A549 (cell line): ENCODE results near the gene ARHGEF37. TPM values are rescaled to one million over a fixed set of nuclear protein-coding genes. Genes with fewer than 3 reads are reported as not detected.

Source experiments
- ATAC-seq, 2 experiments: fragments of 200-7000 bp in 1 of 2; fragments of >200 bp in 1 of 2; cut with Nextera tagmentation in 1 of 2; cut with Tn5 transposase in 1 of 2; 3 replicates each; pipeline versions ENCODE4 v1.8.0 to v1.9.1; 2018 to 2020; ENCODE audit warnings: mild to moderate bottlenecking in 1 of 2, moderate library complexity in 1 of 2
- CTCF ChIA-PET: fragments of 300-600 bp; sonication (Branson Sonifier 250); formaldehyde crosslinking; extraction: SDS; loops from one replicate; lab custom pipeline; 2021; ENCODE audit warnings: antibody characterized with exemption, inconsistent platforms; lab: Yijun Ruan, JAX
- POLR2A ChIA-PET: fragments of 350-600 bp; formaldehyde crosslinking; extraction: SDS; loops from one replicate; lab custom pipeline; 2021; ENCODE audit warnings: antibody characterized with exemption, inconsistent platforms; lab: Yijun Ruan, JAX
- DNase-seq, 2 experiments: peaks; one replicate each; pipeline versions ENCODE4 v3.0.0 to v3.0.0-alpha.2; 2011 to 2016; ENCODE audit warnings: low read depth in 1 of 2, low spot score in 1 of 2
- FAIRE-seq: peaks from 2 replicates; lab custom pipeline; 2011; peaks lifted over from hg19 to GRCh38; lab: Jason Lieb, UNC
- H3K27ac ChIP-seq, 2 experiments: fragments of >200 bp; sonication (Bioruptor Twin); formaldehyde crosslinking; 3 replicates each; pipeline ENCODE4 v1.5.1; 2016 to 2017
- H3K4me1 ChIP-seq: fragments of >200 bp; sonication (Bioruptor Twin); formaldehyde crosslinking; 3 replicates; pipeline ENCODE4 v1.6.1; 2016
- H3K4me2 ChIP-seq: fragments of >200 bp; sonication (Bioruptor Twin); formaldehyde crosslinking; 3 replicates; pipeline ENCODE4 v1.6.1; 2016
- H3K4me3 ChIP-seq: fragments of >200 bp; sonication (Bioruptor Twin); formaldehyde crosslinking; 3 replicates; pipeline ENCODE4 v1.5.1; 2016
- H3K9me3 ChIP-seq: fragments of >200 bp; sonication (Bioruptor Twin); formaldehyde crosslinking; 3 replicates; pipeline ENCODE4 v1.6.1; 2016
- ATOH8 ChIP-seq: fragments of 250-450 bp; sonication (Bioruptor Pico); IDR thresholded peaks from 2 replicates; pipeline ENCODE4 v1.5.0; 2020; ENCODE audit warnings: low read depth, mild to moderate bottlenecking, moderate library complexity
- CBX2 ChIP-seq: fragments of 200-600 bp; sonication (generic); IDR thresholded peaks from 2 replicates; pipeline ENCODE4 v1.6.1; 2016; ENCODE audit warnings: low read depth, mild to moderate bottlenecking, borderline replicate concordance
- CEBPB ChIP-seq, 2 experiments: fragments of >200 bp in 1 of 2; sonication (Bioruptor Twin) in 1 of 2; formaldehyde crosslinking in 1 of 2; IDR thresholded peaks; 2 replicates each; pipeline ENCODE4 v1.6.1; 2012 to 2016
- CHD2 ChIP-seq: fragments of 150-350 bp; IDR thresholded peaks from 2 replicates; pipeline ENCODE4 v1.6.1; 2014; ENCODE audit warnings: low read length; ENCODE audit not compliant: partially characterized antibody
- CHD4 ChIP-seq: fragments of 200-600 bp; sonication (generic); IDR thresholded peaks from 2 replicates; pipeline ENCODE4 v1.6.1; 2016; ENCODE audit warnings: antibody characterized with exemption, mild to moderate bottlenecking, borderline replicate concordance
- ESRRA ChIP-seq: fragments of 150-350 bp; IDR thresholded peaks from 2 replicates; pipeline ENCODE4 v1.6.1; 2014; ENCODE audit warnings: mild to moderate bottlenecking, low read length, borderline replicate concordance
- FOSL2 ChIP-seq, 2 experiments: fragments of 450-650 bp in 1 of 2; fragments of >200 bp in 1 of 2; sonication (Bioruptor Twin) in 1 of 2; formaldehyde crosslinking; IDR thresholded peaks; 2 replicates each; pipeline versions ENCODE4 v1.5.0 to v1.6.1; 2016 to 2020; ENCODE audit warnings: mild to moderate bottlenecking in 1 of 2, moderate library complexity in 1 of 2
- FOXS1 ChIP-seq: fragments of 250-450 bp; sonication (Bioruptor Pico); IDR thresholded peaks from 2 replicates; pipeline ENCODE4 v1.5.0; 2020; ENCODE audit warnings: mild to moderate bottlenecking, moderate library complexity
- GATA3 ChIP-seq: IDR thresholded peaks from 2 replicates; pipeline ENCODE4 v1.6.1; 2012; ENCODE audit warnings: borderline replicate concordance
- HDAC2 ChIP-seq: fragments of 200-600 bp; sonication (generic); IDR thresholded peaks from 2 replicates; pipeline ENCODE4 v1.6.1; 2016
- HEYL ChIP-seq: fragments of 250-450 bp; sonication (Bioruptor Pico); IDR thresholded peaks from 2 replicates; pipeline ENCODE4 v1.8.0; 2021; ENCODE audit warnings: mild to moderate bottlenecking, moderate library complexity
- HOXA7 ChIP-seq: fragments of 250-450 bp; sonication (Bioruptor Pico); IDR thresholded peaks from 2 replicates; pipeline ENCODE4 v1.5.0; 2020; ENCODE audit warnings: mild to moderate bottlenecking, moderate library complexity
- HOXB13 ChIP-seq: fragments of 250-450 bp; sonication (Bioruptor Pico); IDR thresholded peaks from 2 replicates; pipeline ENCODE4 v1.5.0; 2020; ENCODE audit warnings: low read depth, mild to moderate bottlenecking, moderate library complexity
- HOXB5 ChIP-seq: fragments of 250-450 bp; sonication (Bioruptor Pico); IDR thresholded peaks from 2 replicates; pipeline ENCODE4 v1.5.0; 2020; ENCODE audit warnings: mild to moderate bottlenecking, moderate library complexity
- JUN ChIP-seq, 2 experiments: fragments of >200 bp; sonication (Bioruptor Twin); formaldehyde crosslinking; IDR thresholded peaks; 2 replicates in 1 of 2; 3 replicates in 1 of 2; pipeline ENCODE4 v1.6.1; 2016 to 2017
- KDM5A ChIP-seq: fragments of 200-600 bp; sonication (generic); IDR thresholded peaks from 2 replicates; pipeline ENCODE4 v1.6.1; 2016; ENCODE audit warnings: antibody characterized with exemption, mild to moderate bottlenecking
- RARB ChIP-seq: fragments of 250-450 bp; sonication (Bioruptor Pico); IDR thresholded peaks from 2 replicates; pipeline ENCODE4 v1.8.0; 2021; ENCODE audit warnings: mild to moderate bottlenecking, moderate library complexity
- REST ChIP-seq: fragments of 200-600 bp; sonication (generic); IDR thresholded peaks from 2 replicates; pipeline ENCODE4 v1.6.1; 2016; ENCODE audit warnings: antibody characterized with exemption, mild to moderate bottlenecking, moderate library complexity
- RNF2 ChIP-seq: fragments of 200-600 bp; sonication (generic); IDR thresholded peaks from 2 replicates; pipeline ENCODE4 v1.6.1; 2016; ENCODE audit warnings: low read depth, mild to moderate bottlenecking, antibody characterized with exemption, moderate library complexity, borderline replicate concordance
- TFCP2L1 ChIP-seq: fragments of 250-450 bp; sonication (Bioruptor Pico); IDR thresholded peaks from 2 replicates; pipeline ENCODE4 v1.5.0; 2021; ENCODE audit warnings: mild to moderate bottlenecking
- TP53 ChIP-seq: fragments of 250-450 bp; sonication (Bioruptor Pico); IDR thresholded peaks from 2 replicates; pipeline ENCODE4 v1.5.0; 2021; ENCODE audit warnings: mild to moderate bottlenecking, moderate library complexity
- ZC3H11A ChIP-seq: fragments of 450-650 bp; IDR thresholded peaks from 2 replicates; pipeline ENCODE4 v1.6.1; 2014; ENCODE audit warnings: antibody characterized with exemption, mild to moderate bottlenecking
- ZNF302 ChIP-seq: fragments of 250-450 bp; sonication (Bioruptor Pico); IDR thresholded peaks from 2 replicates; pipeline ENCODE4 v1.9.0; 2021; ENCODE audit warnings: inconsistent platforms, mild to moderate bottlenecking, moderate library complexity
- ZSCAN20 ChIP-seq: fragments of 250-450 bp; sonication (Bioruptor Pico); IDR thresholded peaks from 2 replicates; pipeline ENCODE4 v1.8.0; 2022; ENCODE audit warnings: mild to moderate bottlenecking, moderate library complexity
- WGBS: methylation state at CpG from one replicate; pipeline ENCODE4 v1.1.6; 2017; ENCODE audit errors: missing lambda C conversion rate; 5-methylcytosine and 5-hydroxymethylcytosine counted together
- polyA plus RNA-seq, 4 experiments: library from polyadenylated mRNA; depleted of rRNA in 3 of 4; stranded (reverse); fragments of >200 nt; fragmentation: RNase III in 1 of 4; extraction: RNeasy Plus Mini Kit Qiagen cat#74134 plus additional on column Dnase treatment in 1 of 4; gene quantifications; 2 replicates in 3 of 4; 3 replicates in 1 of 4; pipeline ENCODE4 v1.2.3, GENCODE V29; 2011 to 2017
- TF ChIP-seq, protein P1 (sequence below): IDR thresholded peaks from 2 replicates; pipeline ENCODE4 v1.6.1; 2012
- TF ChIP-seq, protein P2 (sequence below): IDR thresholded peaks from 2 replicates; pipeline ENCODE4 v1.6.1; 2012; ENCODE audit warnings: low read depth, borderline replicate concordance

ARHGEF37 gene
- polyA plus RNA-seq, 2 of the 4 experiments (the other 2 are of a cell fraction): 1.2 to 1.5 TPM

GRCh38 chr5:149605354-149605997, 24.2 kb downstream of the ARHGEF37 start (continued):
- TF ChIP-seq REST (no peak), HDAC2 (0 out of 2 replicates have a peak, but pooled peaks have one; percentile 48), HOXB5 (no peak), RARB (CRISPR knock-in tag) (peak; percentile 44; the same call in 1 of the 2 replicates), CHD4 (no peak), ZNF302 (CRISPR knock-in tag) (no peak), CEBPB (IDR thresholded peaks at IDR 0.05) (no peak), TP53 (CRISPR knock-in tag) (no peak), CHD2 (no peak), HEYL (CRISPR knock-in tag) (no peak), CBX2 (no peak)
- TF ChIP-seq, protein P1, sequence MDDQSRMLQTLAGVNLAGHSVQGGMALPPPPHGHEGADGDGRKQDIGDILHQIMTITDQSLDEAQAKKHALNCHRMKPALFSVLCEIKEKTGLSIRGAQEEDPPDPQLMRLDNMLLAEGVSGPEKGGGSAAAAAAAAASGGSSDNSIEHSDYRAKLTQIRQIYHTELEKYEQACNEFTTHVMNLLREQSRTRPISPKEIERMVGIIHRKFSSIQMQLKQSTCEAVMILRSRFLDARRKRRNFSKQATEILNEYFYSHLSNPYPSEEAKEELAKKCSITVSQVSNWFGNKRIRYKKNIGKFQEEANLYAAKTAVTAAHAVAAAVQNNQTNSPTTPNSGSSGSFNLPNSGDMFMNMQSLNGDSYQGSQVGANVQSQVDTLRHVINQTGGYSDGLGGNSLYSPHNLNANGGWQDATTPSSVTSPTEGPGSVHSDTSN: no peak
- TF ChIP-seq, all 56 proteins: peak for 4

DNA sequence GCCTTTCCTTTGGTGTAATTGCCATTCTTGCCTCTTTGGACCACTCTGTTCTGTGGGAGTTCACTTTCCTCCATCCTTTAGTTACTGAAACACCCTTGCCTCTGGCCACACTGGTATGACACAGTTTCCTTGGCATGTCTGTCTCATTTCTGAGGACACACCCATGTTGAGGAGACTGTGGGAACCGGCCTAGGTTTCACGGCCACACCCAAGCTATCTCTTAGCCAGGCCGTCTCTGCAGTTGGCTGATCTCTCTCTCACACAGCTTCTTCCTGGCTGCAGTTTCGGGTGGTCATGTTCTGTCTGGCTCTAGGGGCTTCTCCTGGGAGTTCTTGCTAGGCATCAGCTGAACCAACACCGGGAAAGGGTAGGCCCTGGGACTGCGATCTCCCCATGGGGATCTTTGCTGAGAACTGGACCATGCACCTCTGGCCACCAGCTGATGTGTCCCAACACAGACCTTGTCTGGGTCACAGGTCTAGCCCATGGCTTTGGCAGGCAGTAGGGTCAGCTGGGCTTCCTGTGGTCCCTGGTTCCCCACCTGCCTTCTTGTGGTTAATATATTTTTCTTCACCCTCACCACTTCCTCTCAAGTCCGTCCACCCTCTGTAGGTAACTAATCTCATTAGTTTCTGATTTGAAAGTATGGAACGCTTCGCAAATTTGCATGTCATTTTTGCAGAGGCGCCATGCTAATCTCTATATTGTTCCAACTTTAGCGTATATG, 24.9 kb downstream of the ARHGEF37 start:
- Histone ChIP-seq H3K9me3 (peaks cover 19% of the 10 kb centered on the region), H3K27ac (peak overlapping the region; percentile 83 to 94), H3K4me1 (peaks cover 54% of the 10 kb centered on the region), H3K4me3 (0 out of 3 replicates have a peak overlapping the region, but pooled peaks have one; percentile 15), H3K4me2 (peak overlapping the region; percentile 86)
- DNase-seq (peak; percentile 95), ATAC-seq (peak; percentile 95), FAIRE-seq (peak; percentile 18)
- TF ChIP-seq TP53 (CRISPR knock-in tag) (no peak), KDM5A (no peak), TFCP2L1 (CRISPR knock-in tag) (no peak), ESRRA (no peak), FOXS1 (CRISPR knock-in tag) (no peak), ZNF302 (CRISPR knock-in tag) (peak; percentile 42; the same call in 1 of the 2 replicates), RNF2 (no peak), HDAC2 (no peak), HOXB13 (CRISPR knock-in tag) (no peak), ATOH8 (CRISPR knock-in tag) (no peak), FOSL2 (IDR thresholded peaks at IDR 0.05) (no peak), FOSL2 (CRISPR knock-in tag; IDR thresholded peaks at IDR 0.05) (peak; percentile 77), GATA3 (no peak), ZC3H11A (no peak), ZSCAN20 (CRISPR knock-in tag) (no peak), HOXA7 (CRISPR knock-in tag) (no peak), JUN (IDR thresholded peaks at IDR 0.05) (peak in 1 of 2 experiments; percentile 35; a peak in 1 of 5 replicates)
- TF ChIP-seq, protein P2, sequence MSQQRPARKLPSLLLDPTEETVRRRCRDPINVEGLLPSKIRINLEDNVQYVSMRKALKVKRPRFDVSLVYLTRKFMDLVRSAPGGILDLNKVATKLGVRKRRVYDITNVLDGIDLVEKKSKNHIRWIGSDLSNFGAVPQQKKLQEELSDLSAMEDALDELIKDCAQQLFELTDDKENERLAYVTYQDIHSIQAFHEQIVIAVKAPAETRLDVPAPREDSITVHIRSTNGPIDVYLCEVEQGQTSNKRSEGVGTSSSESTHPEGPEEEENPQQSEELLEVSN: no peak
- WGBS: 55% methylated on average over 11 of the region's 11 CpGs
- ChIA-PET CTCF (interaction anchor here (0.9 to 7.0 kb wide), 7 partner anchors 10 to 289 kb away, joined by 3 to 102 read pairs (median 6); partner anchors contain the start of gene ARHGEF37), POLR2A (interaction anchor here (1.0 kb wide), 2 partner anchors 25 to 55 kb away, joined by 4 to 6 read pairs; partner anchors contain the start of genes ARHGEF37 and CSNK1A1)
